ENCODE measurements around the gene NMRK1. TPM values are rescaled to one million over a fixed set of nuclear protein-coding genes. Genes with fewer than 3 reads are reported as not detected.

The NMRK1 gene
- total and polyA plus RNA-seq, 8 donors = 1.2 to 73.3 (median 19.3) TPM

- Histone ChIP-seq H3K9me3 (no peaks in the 10 kb centered on the region), H3K4me3 (no peak overlapping the region), H3K27ac (no peak overlapping the region), H3K36me3 (peaks cover 0 to 7% (median 0%) of the 10 kb centered on the region in 4 donors), H3K4me1 (peaks cover 0 to 84% (median 43%) of the 10 kb centered on the region in 4 donors), H3K27me3 (no peaks in the 10 kb centered on the region)
- WGBS, 5 donors = 73 to 90% (median 86%) methylated on average over 2 of the region's 2 CpGs
- TF ChIP-seq POLR2A (IDR thresholded peaks at IDR 0.05) = no peak
- intact Hi-C loops (cut with DNase I; ENCODE audit: low total_unique reads) = no loop called here
- DNase-seq = no peak
Measured at GRCh38 chr9:75105019-75105540, 17.1 kb upstream of the NMRK1 start.

- Histone ChIP-seq H3K36me3 (peaks cover 0 to 7% (median 0%) of the 10 kb centered on the region in 4 donors), H3K4me1 (peaks cover 4 to 82% (median 43%) of the 10 kb centered on the region in 4 donors), H3K27ac (no peak overlapping the region), H3K27me3 (no peaks in the 10 kb centered on the region), H3K9me3 (no peaks in the 10 kb centered on the region), H3K4me3 (no peak overlapping the region)
- TF ChIP-seq POLR2AphosphoS5 (IDR thresholded peaks at IDR 0.05) = no peak
- TF ChIP-seq EP300 (IDR thresholded peaks at IDR 0.05) = no peak
- no peak for TF ChIP-seq CTCF (IDR thresholded peaks at IDR 0.05)
- no peak for TF ChIP-seq POLR2A (IDR thresholded peaks at IDR 0.05)
- 73 to 80% (median 76%) methylated on average over 3 of the region's 3 CpGs for WGBS, 5 donors
- intact Hi-C loops (cut with DNase I; ENCODE audit: low total_unique reads) = no loop called here
- DNase-seq = no peak
Measured at GRCh38 chr9:75104607-75105006, 16.7 kb upstream of the NMRK1 start.

GRCh38 chr9:75102177-75102790, 14.3 kb upstream of the NMRK1 start:
- intact Hi-C loops (cut with DNase I; ENCODE audit: low total_unique reads) = no loop called here
- Histone ChIP-seq H3K27ac (no peak overlapping the region), H3K4me1 (peaks cover 5 to 72% (median 35%) of the 10 kb centered on the region in 4 donors), H3K4me3 (no peak overlapping the region), H3K36me3 (peaks cover 0 to 7% (median 0%) of the 10 kb centered on the region in 4 donors), H3K27me3 (no peaks in the 10 kb centered on the region), H3K9me3 (no peaks in the 10 kb centered on the region)
- TF ChIP-seq POLR2AphosphoS5 (IDR thresholded peaks at IDR 0.05) = no peak
- TF ChIP-seq EP300 (IDR thresholded peaks at IDR 0.05) = no peak
- no peak for TF ChIP-seq CTCF (IDR thresholded peaks at IDR 0.05)
- no peak for TF ChIP-seq POLR2A (IDR thresholded peaks at IDR 0.05)
- DNase-seq = no peak
- 89 to 94% (median 92%) methylated on average over 7 of the region's 7 CpGs for WGBS, 5 donors

- TF ChIP-seq POLR2A (IDR thresholded peaks at IDR 0.05) = no peak
- no peak for TF ChIP-seq POLR2AphosphoS5 (IDR thresholded peaks at IDR 0.05)
- no peak for TF ChIP-seq EP300 (IDR thresholded peaks at IDR 0.05)
- TF ChIP-seq CTCF (IDR thresholded peaks at IDR 0.05) = no peak
- Histone ChIP-seq H3K27ac (peak overlapping the region in 3 of 5 donors; percentile 23 to 53 (median 43)), H3K36me3 (peaks cover 0 to 7% (median 0%) of the 10 kb centered on the region in 4 donors), H3K4me3 (no peak overlapping the region), H3K9me3 (no peaks in the 10 kb centered on the region), H3K27me3 (no peaks in the 10 kb centered on the region), H3K4me1 (peaks cover 11 to 72% (median 37%) of the 10 kb centered on the region in 4 donors)
- no peak for DNase-seq
- intact Hi-C loops (cut with DNase I; ENCODE audit: low total_unique reads) = no loop called here
- WGBS, 5 donors = 47 to 55% (median 49%) methylated on average over 9 of the region's 9 CpGs
Measured at GRCh38 chr9:75101004-75101588, 13.1 kb upstream of the NMRK1 start.

GRCh38 chr9:75096796-75097195, 8.8 kb upstream of the NMRK1 start:
- TF ChIP-seq EP300 (IDR thresholded peaks at IDR 0.05) (no peak), POLR2A (IDR thresholded peaks at IDR 0.05) (no peak), CTCF (IDR thresholded peaks at IDR 0.05) (no peak), POLR2AphosphoS5 (IDR thresholded peaks at IDR 0.05) (no peak)
- intact Hi-C loops (cut with DNase I; ENCODE audit: low total_unique reads) = no loop called here
- Histone ChIP-seq H3K36me3 (no peaks in the 10 kb centered on the region), H3K27ac (no peak overlapping the region), H3K4me1 (peaks cover 23 to 85% (median 53%) of the 10 kb centered on the region in 4 donors), H3K4me3 (no peak overlapping the region), H3K27me3 (no peaks in the 10 kb centered on the region), H3K9me3 (no peaks in the 10 kb centered on the region)
- DNase-seq = no peak
- 82 to 87% (median 86%) methylated on average over 4 of the region's 4 CpGs for WGBS, 5 donors

Measured in stomach (tissue), 9 donors.